ENCODE data around the gene PNPLA7. TPM values are rescaled to one million over a fixed set of nuclear protein-coding genes. Genes with fewer than 3 reads are reported as not detected.
A peak's percentile ranks its signal among the peaks of the same experiment; 100 is the strongest.

Gene PNPLA7
- total and polyA plus RNA-seq, 10 of the 15 experiments (the other 5 are each of a cell fraction or from before 2014, with no cell fraction given) = 0.04 to 0.85 (median 0.19) TPM; not detected in 1

- Histone ChIP-seq H3K27ac (ENCODE audit: control insufficient read depth, insufficient read depth) (no peak overlapping the region), H3K4me1 (ENCODE audit: control insufficient read depth, insufficient read depth, low read length) (peaks cover 19% of the 10 kb centered on the region), H3K4me3 (no peak overlapping the region), H3K36me3 (ENCODE audit: control insufficient read depth in 2 of 2, insufficient read depth in 2 of 2, low read length in 1 of 2) (no peaks in the 10 kb centered on the region), H3K4me2 (ENCODE audit: control insufficient read depth, insufficient read depth) (no peak overlapping the region; the same call in 1 of the 2 replicates), H2AFZ (ENCODE audit: control insufficient read depth, low read depth, low read length) (peak overlapping the region; percentile 86), H3K9me3 (replicated peaks; ENCODE audit: control insufficient read depth, insufficient read depth, low read length) (no peaks in the 10 kb centered on the region; the same call in 2 of the 3 replicates), H3K79me2 (ENCODE audit: control insufficient read depth, insufficient read depth, low read length) (no peaks in the 10 kb centered on the region), H3K27me3 (replicated peaks in 1 of 2; ENCODE audit: control insufficient read depth in 2 of 2, insufficient read depth in 2 of 2, low read length in 1 of 2) (no peaks in the 10 kb centered on the region), H4K20me1 (ENCODE audit: control insufficient read depth, insufficient read depth) (no peaks in the 10 kb centered on the region), H3K9ac (ENCODE audit: control insufficient read depth, insufficient read depth, low read length) (no peak overlapping the region)
- BruUV-seq (replicated peaks) = no TSS peak
- RAD21 ChIA-PET (ENCODE audit: unreplicated experiment) = interaction anchor here (0.9 to 1.5 kb wide), 4 partner anchors 10 to 233 kb away, joined by 3 to 5 read pairs (median 4); partner anchors contain the start of genes MRPL41 and NRARP
- in situ Hi-C loops (cut with MboI) (no loop called here), intact Hi-C loops (cut with micrococcal nuclease; ENCODE audit: unreplicated experiment) (loop anchor here (10.0 kb wide), 1 partner anchor 110 kb away; the partner anchor contains the start of genes EXD3 and NOXA1)
- ATAC-seq (no peak), FAIRE-seq (no peak), DNase-seq (ENCODE audit: low read depth, low spot score) (no peak)
- CTCF ChIA-PET = interaction anchor here (0.6 to 1.9 kb wide), 21 partner anchors 9 to 538 kb away, joined by 3 to 14 read pairs (median 4); partner anchors contain the start of genes ENTPD8, EXD3, MRPL41 and NOXA1
- POLR2A ChIA-PET = no interaction called here
- no peak for TF ChIP-seq CUX1 (IDR thresholded peaks at IDR 0.05; ENCODE audit: insufficient replicate concordance, low read depth, low read length)
- TF ChIP-seq MYC (IDR thresholded peaks at IDR 0.05; ENCODE audit: insufficient read depth, insufficient read length, insufficient replicate concordance, low read length, severe bottlenecking) = no peak
- TF ChIP-seq SMARCA5 (IDR thresholded peaks at IDR 0.05) = no peak
- TF ChIP-seq SREBF2 (IDR thresholded peaks at IDR 0.05; ENCODE audit: low read length) = no peak
- SMC1A ChIA-PET (ENCODE audit: uncharacterized antibody, unreplicated experiment) = interaction anchor here (0.7 to 1.2 kb wide), 4 partner anchors 10 to 42 kb away, joined by 3 read pairs; partner anchors contain the start of gene PNPLA7
Observed at GRCh38 chr9:137535120-137535428, 15.1 kb downstream of the PNPLA7 start.

All from GM12878 (cell line).